GM19395 (cell line): ENCODE data around the gene OSTM1.

Source experiments
- ATAC-seq: cut with Tn5 transposase; IDR thresholded peaks from one replicate; pipeline ENCODE4 v1.9.1; 2021; ENCODE audit warnings: mild to moderate bottlenecking, moderate library complexity; ENCODE audit not compliant: unreplicated experiment

Gene OSTM1

GRCh38 chr6:108074359-108075144, at the start of gene OSTM1:
Gene OSTM1 (minus strand): TSS chr6:108074741. CDS start chr6:108074651, 90 bp downstream.
- ATAC-seq = peak; percentile 93

- no peak for ATAC-seq
Observed at GRCh38 chr6:108123946-108124345, 49.4 kb upstream of the OSTM1 start.

- ATAC-seq = no peak
Observed at GRCh38 chr6:108123481-108123929, 49.0 kb upstream of the OSTM1 start.

GRCh38 chr6:108121612-108122011, 47.1 kb upstream of the OSTM1 start:
- no peak for ATAC-seq

- ATAC-seq = no peak
Observed at GRCh38 chr6:108120311-108120710, 45.8 kb upstream of the OSTM1 start.

GRCh38 chr6:108119769-108120141, 45.2 kb upstream of the OSTM1 start:
- no peak for ATAC-seq

- no peak for ATAC-seq
Observed at GRCh38 chr6:108118810-108119768, 44.5 kb upstream of the OSTM1 start.

GRCh38 chr6:108118359-108118724, 43.8 kb upstream of the OSTM1 start:
- no peak for ATAC-seq

- ATAC-seq = no peak
Observed at GRCh38 chr6:108117427-108118358, 43.2 kb upstream of the OSTM1 start.

- ATAC-seq = no peak
Observed at GRCh38 chr6:108116546-108117426, 42.2 kb upstream of the OSTM1 start.

GRCh38 chr6:108115598-108116058, 41.1 kb upstream of the OSTM1 start:
- no peak for ATAC-seq

GRCh38 chr6:108114841-108115597, 40.5 kb upstream of the OSTM1 start:
- no peak for ATAC-seq

GRCh38 chr6:108113557-108114519, 39.3 kb upstream of the OSTM1 start:
- ATAC-seq = no peak

GRCh38 chr6:108108374-108108773, 33.8 kb upstream of the OSTM1 start:
- ATAC-seq = no peak

- ATAC-seq = no peak
Observed at GRCh38 chr6:108107102-108107501, 32.6 kb upstream of the OSTM1 start.

- ATAC-seq = no peak
Observed at GRCh38 chr6:108106694-108107093, 32.2 kb upstream of the OSTM1 start.

- no peak for ATAC-seq
Observed at GRCh38 chr6:108106261-108106660, 31.7 kb upstream of the OSTM1 start.

GRCh38 chr6:108105571-108105970, 31.0 kb upstream of the OSTM1 start:
- ATAC-seq = no peak
